GM18867 (cell line): ENCODE measurements around the gene TSPAN14.
A peak's percentile ranks its signal among the peaks of the same experiment; 100 is the strongest.

Experiments
- ATAC-seq: cut with Tn5 transposase; IDR thresholded peaks from one replicate; pipeline ENCODE4 v1.9.1; 2021; ENCODE audit warnings: mild to moderate bottlenecking, moderate library complexity; ENCODE audit not compliant: unreplicated experiment

Gene TSPAN14

GRCh38 chr10:80421707-80422536 lies 32.2 kb upstream of the TSPAN14 start:
- ATAC-seq = peak; percentile 97

DNA sequence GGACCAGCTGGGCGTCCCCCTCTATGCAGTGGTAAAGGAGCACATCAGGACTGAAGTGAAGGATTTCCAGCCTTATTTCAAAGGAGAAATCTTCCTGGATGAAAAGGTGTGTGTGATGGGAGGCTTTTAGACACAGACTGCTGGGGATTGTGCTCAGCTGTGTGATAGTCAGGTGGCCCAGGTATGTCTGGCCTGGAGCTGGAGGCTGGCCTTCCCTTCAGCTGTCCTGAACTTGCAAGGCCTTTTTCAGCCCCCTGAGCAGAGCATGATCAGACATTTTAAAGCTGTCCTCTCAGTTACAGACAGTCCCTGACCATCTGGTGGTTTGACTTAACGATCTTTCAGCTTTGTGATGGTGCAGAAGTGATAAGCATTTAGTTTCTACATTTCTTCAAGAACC lies 28.2 kb upstream of the TSPAN14 start:
- no peak for ATAC-seq

DNA sequence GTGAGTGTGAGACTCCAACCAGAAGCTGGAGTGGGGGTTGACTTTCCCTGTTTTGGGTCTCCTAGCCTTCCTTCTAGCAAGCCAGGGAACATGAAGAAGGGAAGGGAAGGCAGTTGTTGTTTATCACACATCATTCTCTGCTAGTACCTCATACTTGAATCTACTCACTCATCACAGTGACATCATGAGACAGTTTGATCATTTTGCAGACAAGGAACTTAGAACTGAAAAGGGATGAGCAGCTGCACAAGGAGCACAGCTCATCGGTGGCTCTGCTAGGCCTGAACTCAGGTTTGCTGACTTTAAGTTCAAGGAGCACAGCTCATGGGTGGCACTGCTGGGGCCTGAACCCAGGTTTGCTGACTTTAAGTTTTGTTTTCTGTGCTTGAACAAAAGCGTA lies 26.6 kb upstream of the TSPAN14 start:
- ATAC-seq = no peak

GRCh38 chr10:80429521-80429973 lies 24.6 kb upstream of the TSPAN14 start:
- no peak for ATAC-seq

- no peak for ATAC-seq
Measured at GRCh38 chr10:80433134-80433533, 21.0 kb upstream of the TSPAN14 start.

- no peak for ATAC-seq
Measured at GRCh38 chr10:80436446-80437098, 17.5 kb upstream of the TSPAN14 start.

DNA sequence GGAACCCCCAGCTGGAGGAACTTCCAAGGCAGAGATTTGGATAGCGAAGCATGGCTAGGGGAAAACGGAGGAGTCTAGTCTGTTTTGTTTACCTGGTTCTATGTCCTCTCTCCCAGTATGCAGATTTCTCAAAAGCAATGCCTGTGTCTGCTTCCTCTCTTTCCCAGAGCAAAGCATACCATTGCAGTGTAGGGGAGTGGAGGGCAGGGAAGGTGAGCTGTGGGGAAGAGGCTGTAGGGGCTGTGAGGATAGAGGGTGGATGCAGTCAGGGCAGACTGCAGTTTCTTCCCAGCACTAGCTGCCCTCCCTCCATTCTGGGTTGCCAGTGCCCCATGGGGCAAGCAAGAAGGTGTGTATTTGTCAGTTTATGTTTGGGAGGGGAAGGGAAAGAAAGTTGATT lies 16.9 kb upstream of the TSPAN14 start:
- no peak for ATAC-seq

DNA sequence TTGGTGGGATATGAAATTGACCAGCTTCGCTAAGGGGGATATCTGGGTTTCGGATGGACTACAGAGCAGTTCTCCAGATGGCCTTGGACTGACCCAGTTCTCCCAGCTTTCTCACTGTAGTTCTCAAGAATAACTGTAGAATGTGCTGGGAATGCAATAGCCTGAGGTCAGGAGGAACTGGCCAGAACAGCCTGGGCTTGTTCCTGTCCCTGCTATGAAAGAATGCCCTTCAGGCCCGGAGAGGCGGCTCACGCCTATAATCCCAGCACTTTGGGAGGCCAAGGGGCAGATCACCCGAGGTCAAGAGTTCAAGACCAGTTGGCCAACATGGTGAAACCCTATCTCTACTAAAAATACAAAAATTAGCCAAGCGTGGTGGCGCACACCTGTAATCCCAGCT lies 12.3 kb upstream of the TSPAN14 start:
- no peak for ATAC-seq

DNA sequence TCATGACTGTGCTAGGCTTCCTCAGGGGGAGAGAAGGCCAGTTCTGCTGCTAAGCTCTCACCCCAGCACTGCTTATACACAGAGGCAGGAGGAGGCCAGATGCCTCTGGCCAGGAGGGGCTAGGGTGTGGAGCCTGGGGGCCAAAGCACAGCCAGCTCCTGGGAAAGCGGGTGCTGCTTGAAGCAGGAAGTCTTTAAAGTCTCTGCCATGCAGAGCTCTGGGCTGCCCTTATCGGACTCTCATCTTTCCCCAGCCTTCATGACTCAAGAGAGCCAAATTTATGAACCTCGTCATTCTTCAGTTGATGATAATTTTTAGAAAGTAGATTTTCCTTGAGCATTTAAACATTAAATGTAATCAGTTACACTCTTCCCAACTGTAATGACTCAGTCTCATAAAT lies 11.2 kb upstream of the TSPAN14 start:
- no peak for ATAC-seq

- peak; percentile 84 for ATAC-seq
Measured at GRCh38 chr10:80443531-80443974, 10.6 kb upstream of the TSPAN14 start.

- ATAC-seq = no peak
Measured at GRCh38 chr10:80444124-80444523, 10.0 kb upstream of the TSPAN14 start.

GRCh38 chr10:80444646-80445319 lies 9.3 kb upstream of the TSPAN14 start:
- peak; percentile 73 for ATAC-seq

DNA sequence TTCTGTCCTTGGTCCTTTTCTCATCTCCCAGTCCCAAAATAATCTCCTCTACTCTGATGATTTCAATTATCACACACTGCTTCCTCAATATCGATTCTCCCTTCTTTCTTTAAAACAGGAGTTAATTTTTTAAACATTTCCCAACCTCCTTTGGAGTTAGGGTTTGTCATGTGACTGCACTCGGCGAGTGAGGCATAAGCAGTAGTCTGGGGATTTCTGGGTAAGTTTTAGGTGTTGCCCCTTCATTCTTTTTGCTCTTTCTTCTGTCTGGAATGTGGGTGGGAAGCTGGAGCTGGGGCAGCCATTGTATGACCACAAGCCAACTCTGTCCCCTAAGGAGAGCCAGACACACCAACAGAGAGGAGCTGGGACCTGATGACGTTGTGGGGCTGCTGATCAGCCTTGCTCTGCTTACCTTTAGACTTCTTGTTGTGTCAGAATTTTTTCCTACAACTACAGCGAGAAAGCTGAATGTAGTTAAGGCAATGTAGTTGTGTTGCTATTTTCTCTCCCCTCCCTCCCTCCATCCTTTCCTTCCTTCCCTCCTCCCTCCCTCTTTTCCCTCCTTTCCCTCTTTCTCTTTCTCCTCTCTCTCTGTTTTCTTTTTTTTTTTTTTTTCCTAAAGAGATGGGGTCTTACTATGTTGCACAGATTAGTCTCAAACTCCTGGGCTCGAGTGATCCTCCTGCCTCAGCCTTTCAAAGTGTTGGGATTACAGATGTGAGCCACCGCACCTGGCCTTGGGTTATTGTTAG lies 6.5 kb upstream of the TSPAN14 start:
- ATAC-seq = no peak

- ATAC-seq = no peak
Measured at GRCh38 chr10:80448209-80448942, 5.7 kb upstream of the TSPAN14 start.

- ATAC-seq = no peak
Measured at GRCh38 chr10:80449520-80449919, 4.6 kb upstream of the TSPAN14 start.

- no peak for ATAC-seq
Measured at GRCh38 chr10:80451132-80451531, 3.0 kb upstream of the TSPAN14 start.

- ATAC-seq = no peak
Measured at GRCh38 chr10:80452069-80452468, 2.0 kb upstream of the TSPAN14 start.

DNA sequence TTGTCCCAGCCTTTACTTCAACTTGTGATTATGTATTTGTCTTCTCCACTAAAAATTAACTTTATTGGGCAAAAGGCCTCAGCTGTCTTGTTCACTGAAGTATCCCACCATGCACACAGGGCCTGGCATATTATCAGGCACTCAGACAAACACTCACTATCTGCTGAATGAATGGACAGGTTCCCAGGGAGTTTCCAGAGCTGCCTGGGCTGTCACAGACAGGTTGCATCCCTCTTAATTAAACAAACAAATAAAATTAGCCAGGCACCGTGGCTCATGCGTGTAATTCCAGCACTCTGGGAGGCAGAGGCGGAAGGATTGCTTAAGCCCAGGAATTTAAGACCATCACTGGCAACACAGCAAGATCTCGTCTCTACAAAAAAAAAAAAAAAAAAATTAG lies 1.5 kb upstream of the TSPAN14 start:
- ATAC-seq = no peak

DNA sequence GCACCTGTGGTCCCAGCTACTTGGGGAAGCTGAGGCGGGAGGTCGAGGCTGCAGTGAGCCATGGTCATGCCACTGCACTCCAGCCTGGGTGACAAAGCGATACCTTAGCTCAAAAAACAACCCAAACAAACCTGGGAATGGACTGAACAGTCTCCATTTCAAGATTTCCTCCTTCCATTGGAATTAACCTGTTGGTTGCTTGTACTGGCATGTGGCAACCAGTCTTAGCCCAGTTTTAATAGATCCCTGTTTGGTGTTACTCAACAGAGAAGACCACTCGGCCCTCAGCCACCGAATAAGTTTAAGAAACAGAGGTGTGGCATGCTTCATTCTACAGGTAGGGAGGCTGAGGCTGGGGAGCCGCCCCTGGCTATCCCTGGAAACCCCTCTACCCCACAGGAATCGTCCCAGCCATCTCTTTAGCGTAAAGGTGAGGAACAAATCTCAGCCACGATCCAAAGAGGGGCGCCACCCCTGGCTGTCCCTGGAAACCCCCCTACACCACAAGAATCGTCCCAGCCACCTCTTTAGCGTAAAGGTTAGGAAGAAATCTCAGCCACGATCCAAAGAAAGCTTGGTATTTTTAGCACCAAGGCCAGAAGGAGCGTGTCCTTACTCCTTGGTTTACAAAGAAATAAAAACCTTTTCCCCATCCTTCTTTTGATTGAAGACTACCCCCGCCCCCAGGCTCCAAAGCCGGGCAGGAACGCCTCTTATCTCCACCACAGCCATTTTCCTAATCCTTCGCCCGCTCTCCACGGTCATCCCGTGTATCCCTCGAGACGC lies 861 bp upstream of the TSPAN14 start:
- ATAC-seq = no peak
